ENCODE measurements around the gene RCOR3.

DNA sequence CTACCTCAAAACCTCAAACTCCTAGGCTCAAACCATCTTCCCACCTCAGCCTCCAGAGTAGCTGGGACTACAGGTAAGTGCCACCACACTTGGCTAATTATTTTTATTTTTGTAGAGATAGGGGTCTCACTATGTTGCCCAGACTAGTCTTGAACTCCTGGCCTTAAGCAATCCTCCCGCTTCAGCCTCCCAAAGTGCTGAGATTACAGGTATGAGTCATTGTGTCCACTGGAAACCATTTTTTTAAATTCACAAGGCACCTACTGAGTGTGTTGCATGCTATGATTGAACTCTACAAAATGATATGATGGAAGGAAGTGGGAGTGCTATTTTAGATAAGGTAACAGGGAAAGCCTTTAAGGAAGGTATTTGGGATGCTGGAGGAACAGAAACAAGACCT lies 41.8 kb upstream of the RCOR3 start:
- TF ChIP-seq, protein P1, sequence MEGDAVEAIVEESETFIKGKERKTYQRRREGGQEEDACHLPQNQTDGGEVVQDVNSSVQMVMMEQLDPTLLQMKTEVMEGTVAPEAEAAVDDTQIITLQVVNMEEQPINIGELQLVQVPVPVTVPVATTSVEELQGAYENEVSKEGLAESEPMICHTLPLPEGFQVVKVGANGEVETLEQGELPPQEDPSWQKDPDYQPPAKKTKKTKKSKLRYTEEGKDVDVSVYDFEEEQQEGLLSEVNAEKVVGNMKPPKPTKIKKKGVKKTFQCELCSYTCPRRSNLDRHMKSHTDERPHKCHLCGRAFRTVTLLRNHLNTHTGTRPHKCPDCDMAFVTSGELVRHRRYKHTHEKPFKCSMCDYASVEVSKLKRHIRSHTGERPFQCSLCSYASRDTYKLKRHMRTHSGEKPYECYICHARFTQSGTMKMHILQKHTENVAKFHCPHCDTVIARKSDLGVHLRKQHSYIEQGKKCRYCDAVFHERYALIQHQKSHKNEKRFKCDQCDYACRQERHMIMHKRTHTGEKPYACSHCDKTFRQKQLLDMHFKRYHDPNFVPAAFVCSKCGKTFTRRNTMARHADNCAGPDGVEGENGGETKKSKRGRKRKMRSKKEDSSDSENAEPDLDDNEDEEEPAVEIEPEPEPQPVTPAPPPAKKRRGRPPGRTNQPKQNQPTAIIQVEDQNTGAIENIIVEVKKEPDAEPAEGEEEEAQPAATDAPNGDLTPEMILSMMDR (IDR thresholded peaks at IDR 0.05): no peak
- no peak for TF ChIP-seq POLR2A (IDR thresholded peaks at IDR 0.05)
